Measurements from ENCODE around the gene SPATA9.

GRCh38 chr5:95730011-95730700 lies 47.4 kb upstream of the SPATA9 start:
- no peak for TF ChIP-seq CTCF (conservative IDR thresholded peaks at IDR 0.05; ENCODE audit: low read length)
- no peak for TF ChIP-seq EZH2phosphoT487 (IDR thresholded peaks at IDR 0.05; ENCODE audit: borderline replicate concordance, low read depth, low read length)
